GM12892 (cell line): ENCODE data around the gene TEC.

Experiments used
- POLR2AphosphoS5 ChIP-seq: IDR thresholded peaks from 2 replicates; pipeline ENCODE4 v1.6.1; 2011; ENCODE audit warnings: low read depth, low read length, control low read depth
- TAF1 ChIP-seq: IDR thresholded peaks from 2 replicates; pipeline ENCODE4 v1.6.1; 2011; ENCODE audit warnings: low read depth, mild to moderate bottlenecking, control low read depth, low read length, borderline replicate concordance

GRCh38 chr4:48255959-48256342 lies 13.7 kb downstream of the TEC start:
- no peak for TF ChIP-seq POLR2AphosphoS5
- no peak for TF ChIP-seq TAF1
